CD1c-positive myeloid dendritic cell (primary cell): ENCODE results near the gene FRMD8.
A peak's percentile ranks its signal among the peaks of the same experiment; 100 is the strongest.

Source experiments
- DNase-seq: peaks from one replicate; pipeline ENCODE4 v3.0.0-alpha.2; 2016; ENCODE audit errors: extremely low spot score

The FRMD8 gene

DNA sequence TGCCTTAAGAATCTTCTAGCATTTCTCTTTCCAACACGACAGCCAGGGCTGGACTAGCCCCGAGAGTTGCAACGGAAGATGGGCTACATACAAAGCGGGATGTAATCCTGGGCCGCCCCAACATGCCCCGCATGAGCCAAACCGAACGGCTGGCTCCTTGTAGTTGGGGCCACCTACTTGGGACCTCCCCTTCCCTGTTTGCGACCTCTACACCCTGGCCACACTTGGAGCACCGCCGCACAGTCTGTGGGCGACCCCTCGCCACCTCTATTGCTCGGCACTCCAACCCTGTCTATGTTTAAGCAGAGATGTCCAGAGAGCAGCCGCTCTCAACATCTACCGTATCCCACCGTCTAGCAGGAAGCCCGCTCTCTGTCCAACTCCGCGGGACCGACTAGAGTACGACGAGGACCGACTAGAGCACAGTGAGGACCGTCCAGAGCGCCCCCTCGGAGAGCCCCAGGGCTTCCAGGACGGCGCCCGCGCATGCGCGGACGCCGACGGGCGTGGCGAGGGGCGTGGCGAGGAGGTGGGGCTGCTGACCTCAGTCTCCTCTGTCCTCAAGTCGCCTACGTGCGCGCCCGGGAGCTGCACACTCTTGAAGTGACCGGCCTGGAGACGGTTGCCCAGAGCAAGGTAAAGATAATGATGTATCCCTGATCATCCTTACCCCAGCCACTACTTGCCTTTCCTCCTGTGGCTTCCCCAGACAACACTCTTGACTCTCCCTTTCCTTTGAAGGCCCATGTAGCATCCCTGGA is 68.4 kb downstream of the FRMD8 start:
- peak; percentile 94 for DNase-seq

DNA sequence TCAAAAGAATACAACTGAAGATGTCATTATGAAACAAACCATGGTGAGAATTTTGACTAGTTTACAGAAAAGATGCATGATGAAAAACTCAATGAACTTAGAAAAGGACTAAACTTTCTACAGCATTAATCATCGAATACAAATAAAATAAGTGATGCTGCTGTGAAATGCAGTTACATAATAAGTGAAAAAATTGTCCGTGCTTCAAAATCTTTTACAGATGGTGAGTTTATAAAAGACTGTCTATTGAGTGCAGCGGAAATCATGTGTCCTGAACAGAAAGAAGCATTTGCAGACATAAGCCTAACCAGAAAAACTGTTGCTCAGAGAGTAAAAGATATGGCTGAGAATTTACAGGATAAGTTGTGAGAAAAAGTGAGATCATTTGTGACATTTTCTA is 70.0 kb downstream of the FRMD8 start:
- DNase-seq = no peak

GRCh38 chr11:65459552-65459951 is 73.1 kb downstream of the FRMD8 start:
- peak; percentile 53 for DNase-seq
